Stimulated activated CD8-positive, alpha-beta memory T cell treated with anti-CD3 and anti-CD28 coated beads, Interleukin-15, amount 100 ng/mL, for 1 hour (primary cell): Measurements from ENCODE around the gene INPP5K.
"Not testable (repeated sequence)": the region's sequence is repeated elsewhere in the genome, so short reads cannot be mapped to it uniquely, and the experiment has no call there.

Experiments
- DNase-seq: peaks from one replicate; pipeline ENCODE4 v3.0.0-alpha.2; 2020; ENCODE audit warnings: low read depth

Gene INPP5K

DNA sequence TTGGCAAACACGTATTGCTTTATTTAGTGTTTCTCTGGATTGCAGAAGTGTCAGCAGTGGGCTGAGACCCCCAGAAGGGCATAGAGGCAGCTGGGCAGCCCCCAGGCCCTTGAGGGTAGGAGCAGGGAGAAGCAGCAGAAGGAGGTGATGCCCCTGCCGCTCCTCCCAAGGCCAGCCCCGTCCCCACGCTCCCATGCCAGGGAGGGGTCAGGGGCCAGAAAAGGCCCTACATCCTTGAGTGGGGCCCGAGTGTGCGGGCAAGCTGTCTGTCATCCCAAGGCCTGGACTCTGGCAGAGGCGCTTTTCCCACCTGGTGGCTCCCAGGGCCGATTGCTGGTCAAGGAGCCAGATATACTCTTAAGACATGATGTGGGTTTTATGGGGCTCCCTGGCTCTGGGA is 52.2 kb downstream of the INPP5K start:
- no peak for DNase-seq

DNA sequence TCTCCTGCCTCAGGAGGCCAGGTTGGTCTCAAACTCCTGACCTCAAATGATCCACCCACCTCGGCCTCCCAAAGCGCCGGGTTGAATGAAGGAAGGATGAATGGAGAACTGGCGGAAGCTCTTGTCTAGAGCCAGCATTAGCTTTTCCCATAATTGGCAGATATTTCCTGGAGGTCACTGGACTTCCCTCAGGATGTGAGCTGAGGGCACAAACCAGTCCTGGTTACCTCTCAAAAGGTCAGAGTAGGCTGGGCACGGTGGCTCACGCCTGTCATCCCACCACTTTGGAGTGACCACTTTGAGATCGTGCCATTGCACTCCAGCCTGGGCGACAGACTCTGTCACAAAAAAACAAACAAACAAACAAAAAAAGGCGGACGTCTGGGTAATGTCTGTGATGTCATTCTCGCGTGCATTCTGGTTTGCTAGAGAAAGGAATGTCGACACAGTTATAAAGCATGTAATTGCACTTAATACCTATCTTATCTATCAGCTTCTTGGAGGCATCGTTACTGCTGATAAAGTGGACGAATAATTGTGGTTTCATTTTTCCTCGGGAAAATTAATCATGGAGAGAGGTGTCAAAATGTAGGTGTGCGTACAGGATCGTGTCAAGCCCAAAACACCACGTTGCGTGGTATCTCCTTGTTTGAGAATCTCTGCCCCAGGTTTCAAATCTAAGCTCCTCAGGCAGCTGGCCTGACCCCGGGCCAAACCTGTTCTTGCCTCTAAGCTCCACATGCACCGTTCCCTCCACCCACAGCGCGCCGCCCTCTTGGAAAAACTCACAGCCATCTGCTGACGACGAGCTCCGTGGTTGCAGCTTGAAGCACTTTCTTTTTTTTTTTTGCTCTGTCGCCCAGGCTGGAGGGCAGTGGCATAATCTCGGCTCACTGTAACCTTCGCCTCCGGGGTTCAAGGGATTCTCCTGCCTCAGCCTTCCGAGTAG is 54.0 kb downstream of the INPP5K start:
- no peak for DNase-seq

DNA sequence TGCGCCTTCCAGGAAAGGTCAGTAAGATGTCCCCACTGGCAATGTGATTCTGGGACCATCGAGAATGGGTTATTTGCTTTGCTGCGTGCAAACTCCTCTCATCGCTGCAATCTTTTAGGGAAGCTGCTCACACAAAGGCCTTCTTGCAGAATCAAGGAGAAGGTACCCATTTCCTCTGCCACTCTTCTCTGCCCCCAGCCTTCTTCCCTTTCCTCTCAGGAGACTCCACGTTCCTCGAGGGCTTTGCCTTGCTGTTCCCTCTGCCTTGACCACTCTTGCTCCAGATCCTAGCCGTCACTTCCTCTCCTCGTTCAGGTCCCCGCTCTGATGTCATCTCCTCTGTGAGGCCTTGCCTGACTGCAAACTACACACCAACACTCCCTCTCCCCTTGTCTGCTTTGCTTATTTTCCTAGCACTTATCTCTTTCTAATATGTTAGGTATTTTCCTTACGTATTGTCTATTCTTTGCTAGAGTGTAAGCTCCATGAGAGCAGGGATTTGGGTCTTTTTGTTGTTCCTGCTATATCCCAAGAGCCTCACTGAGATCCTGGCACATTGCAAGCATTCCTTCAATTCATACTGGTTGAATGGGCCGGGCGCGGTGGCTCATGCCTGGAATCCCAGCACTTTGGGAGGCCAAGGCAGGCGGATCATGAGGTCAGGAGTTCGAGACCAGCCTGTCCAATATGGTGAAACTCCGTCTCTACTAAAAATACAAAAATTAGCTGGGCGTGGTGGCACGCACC is 55.0 kb downstream of the INPP5K start:
- DNase-seq: no peak

DNA sequence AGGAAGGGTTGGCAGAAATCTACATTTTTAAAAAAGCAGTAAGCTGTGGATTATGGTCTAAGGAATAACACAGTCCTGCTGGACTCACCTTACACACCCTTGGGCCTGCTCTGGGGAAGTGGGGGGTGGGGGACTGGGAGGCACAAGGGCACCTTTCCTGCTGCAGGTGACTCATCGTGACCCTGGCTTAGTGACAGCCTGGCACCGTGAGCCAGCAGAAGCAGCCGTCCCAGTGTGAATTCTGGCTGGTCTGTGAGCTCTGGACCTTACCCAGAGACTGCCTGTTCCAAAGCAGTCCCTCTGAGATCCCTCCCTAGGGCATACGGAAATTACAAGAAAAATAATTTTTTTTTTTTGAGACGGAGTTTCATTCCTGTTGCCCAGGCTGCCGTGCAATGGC is 56.2 kb downstream of the INPP5K start:
- DNase-seq: no peak

DNA sequence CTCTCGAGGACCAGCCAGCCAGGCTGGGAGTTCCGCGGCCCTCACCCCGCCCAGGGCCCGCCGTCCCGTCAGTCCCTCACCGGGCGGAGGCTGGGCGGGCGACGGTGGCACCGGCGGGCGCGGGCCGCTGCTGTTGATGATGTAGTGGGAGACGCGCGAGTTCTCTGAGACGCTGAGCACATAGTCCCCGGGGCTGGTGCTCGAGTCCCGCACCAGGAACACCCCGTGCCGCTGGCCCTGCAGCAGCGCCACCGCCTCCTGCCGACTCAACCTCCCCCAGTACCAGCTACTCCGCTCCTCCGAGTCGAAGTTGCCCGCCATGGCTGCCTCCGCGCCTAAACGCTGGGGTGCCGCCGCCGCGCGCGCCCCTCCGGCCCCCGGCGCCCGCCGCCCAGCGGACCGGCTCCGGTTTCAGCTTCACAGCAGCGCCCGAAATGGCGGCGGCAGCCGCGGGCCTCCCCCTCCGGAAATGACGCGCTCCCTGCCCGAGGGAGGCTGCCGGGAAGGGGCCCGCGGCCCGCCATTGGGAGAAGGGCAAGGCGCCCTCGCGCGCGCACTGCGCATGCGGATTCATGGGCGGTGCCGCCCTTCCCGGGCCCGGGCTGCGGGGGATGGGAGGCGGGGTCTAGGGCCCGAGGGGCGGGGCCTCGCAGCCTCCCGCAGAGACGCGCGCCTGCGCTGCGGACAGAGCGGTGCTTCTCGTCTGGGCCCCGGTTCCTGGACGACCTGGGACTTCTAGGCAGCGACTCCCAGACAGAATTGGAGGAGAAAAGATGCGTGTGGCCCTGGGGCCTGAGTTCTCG is 60.4 kb downstream of the INPP5K start, which contains the start of gene CRK:
CRK (minus strand) TSS at position 436 of the 803 bp plus-strand sequence; CDS start at position 321, 115 bp downstream.
- peak; percentile 94 for DNase-seq

DNA sequence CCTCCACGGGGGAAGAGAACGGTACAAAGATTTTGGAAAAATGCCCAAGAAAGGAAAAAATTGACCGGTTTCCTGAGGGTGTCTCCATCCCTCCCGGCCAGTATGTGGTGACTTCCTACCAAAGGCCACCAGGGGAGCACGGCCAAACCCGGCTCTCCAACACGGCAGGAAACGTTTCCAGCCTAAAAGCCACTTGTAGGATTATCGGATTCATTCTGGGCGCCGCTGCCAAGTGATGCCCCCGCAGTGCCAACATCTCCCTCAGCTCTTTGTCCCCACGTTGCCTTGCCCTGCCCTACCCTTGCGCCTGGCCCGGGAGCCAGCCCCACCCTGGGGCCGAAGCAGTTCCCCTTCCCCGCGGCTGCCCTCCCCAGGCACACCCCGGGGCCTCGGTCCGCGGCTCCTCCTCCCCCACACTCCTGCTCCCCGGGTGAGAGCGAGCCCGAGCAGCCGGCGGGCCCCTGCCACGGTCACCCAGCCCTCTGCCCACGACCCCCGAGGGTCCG is 61.1 kb downstream of the INPP5K start:
- no peak for DNase-seq

DNA sequence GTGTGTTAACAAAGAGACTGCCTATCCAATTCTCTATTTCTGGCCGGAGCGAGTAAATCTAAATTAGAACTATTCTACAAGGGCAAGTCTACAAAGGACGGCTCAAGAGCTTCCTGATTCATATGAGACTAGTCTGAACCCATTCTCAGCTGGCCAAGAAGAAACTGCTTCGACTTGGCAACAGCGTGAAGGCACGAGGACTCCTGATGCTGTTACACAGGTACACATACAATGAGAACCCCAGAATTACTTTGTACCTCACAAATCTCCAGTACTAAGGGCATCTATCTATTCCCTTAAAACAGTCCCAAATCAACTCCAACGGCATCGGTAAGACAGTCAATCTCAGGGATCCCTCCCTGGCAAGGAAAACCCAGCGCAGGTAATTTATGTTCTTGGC is 61.9 kb downstream of the INPP5K start:
- no peak for DNase-seq

DNA sequence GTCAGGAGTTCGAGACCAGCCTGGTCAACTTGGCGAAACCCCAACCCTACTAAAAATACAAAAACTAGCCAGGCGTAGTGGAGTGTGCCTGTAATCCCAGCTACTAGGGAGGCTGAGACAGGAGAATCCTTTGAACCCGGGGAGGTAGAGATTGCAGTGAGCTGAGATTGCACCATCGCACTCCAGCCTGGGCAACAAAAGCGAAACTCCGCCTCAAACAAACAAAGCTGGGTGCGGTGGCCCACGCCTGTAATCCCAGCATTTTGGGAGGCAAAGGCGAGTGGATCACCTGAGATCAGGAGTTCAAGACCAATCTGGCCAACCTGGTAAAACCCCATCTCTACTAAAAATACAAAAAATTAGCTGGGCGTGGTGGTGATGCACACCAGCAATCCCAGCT is 62.7 kb downstream of the INPP5K start:
- not testable (repeated sequence) for DNase-seq

DNA sequence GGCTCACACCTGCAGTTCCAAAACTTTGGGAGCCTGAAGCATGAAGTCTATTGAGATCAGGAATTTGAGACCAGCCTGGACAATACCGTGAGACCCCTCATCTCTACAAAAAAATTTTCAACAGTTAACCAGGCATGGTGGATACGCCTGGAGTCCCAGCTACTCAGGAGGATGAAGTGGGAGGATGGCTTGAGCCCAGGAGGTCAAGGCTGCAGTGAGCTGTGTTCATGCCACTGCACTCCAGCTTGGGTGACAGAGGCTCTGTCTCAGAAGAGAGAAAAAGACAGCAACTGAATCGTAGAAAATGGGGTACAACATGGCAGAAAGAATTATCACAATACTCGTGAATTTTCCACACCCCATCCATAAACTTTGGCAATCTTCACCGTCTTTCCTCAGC is 63.6 kb downstream of the INPP5K start:
- no peak for DNase-seq

DNA sequence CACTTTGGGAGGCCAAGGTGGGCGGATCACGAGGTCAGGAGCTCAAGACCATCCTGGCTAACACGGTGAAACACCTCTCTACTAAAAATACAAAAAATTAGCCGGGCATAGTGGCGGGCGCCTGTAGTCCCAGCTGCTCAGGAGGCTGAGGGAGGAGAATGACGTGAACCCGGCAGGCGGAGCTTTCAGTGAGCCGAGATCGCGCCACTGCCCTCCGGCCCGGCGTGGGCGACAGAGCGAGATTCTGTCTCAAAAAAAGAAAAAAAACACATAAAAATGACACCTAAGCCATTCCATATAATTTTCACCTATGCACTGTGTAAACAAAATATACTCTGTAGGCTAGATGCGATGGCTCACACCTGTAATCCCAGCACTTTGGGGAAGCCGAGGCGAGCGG is 66.2 kb downstream of the INPP5K start:
- not testable (repeated sequence) for DNase-seq

DNA sequence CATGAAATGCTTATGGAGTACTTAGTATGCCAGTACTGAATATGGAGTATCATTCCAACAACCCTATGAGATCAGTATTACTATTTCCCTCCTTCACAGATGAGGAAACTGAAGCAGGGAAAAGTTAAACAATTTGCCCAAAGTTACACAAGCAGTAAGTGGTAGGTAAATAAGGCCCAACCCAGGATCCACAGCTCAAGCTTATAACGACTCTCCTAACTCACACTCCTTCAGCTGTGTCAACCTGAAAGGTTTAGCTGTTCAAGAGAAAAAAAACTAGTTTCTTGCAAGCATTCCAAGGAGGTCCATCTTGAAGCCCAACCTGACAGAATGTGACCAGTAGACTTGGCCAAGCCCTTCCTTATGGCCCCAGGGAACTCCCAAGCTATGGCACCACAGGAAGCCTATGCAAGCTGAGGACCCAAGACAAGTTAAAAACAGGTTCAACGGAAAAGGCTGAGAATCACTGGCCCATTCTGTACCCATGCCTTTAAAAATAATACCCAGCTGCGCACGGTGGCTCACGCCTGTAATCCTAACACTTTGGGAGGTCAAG is 66.9 kb downstream of the INPP5K start:
- DNase-seq: no peak

DNA sequence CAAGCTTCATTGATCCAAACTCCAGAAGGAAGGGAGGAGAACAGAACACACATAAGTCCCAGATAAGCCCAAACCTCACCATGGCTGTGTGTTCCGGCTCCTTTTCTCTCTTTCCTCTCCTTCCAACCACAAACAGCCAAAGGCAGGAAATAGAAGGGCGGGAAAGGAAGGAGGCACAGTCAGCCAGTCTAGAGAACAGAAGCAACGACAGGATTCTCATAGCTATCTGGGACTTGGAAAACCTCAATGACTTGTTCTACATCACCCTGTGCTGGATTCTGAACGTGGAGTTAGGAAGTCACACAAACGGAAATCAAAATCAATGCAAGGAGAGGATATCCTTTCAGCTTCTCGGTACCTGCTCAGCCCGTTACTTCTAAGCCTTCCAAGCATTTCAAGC is 69.4 kb downstream of the INPP5K start:
- DNase-seq: no peak

DNA sequence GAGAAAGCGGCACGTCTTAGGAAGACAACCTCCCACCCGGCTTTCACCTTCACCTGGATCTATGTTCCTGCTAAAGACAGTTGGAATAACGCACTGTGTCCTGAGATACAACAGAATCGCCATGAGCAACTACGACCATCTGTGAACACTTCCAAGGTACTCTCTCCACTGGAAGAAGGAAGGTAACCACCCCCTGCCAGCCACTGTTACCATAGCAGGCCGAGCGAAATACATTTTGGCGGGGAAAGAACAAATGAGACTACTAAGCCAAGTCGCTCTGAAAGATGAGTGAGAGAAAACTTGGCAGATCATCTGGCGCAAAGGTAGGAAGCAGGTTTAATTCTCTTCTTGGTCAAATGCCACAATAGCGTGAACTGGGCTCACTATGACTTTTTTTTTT is 70.2 kb downstream of the INPP5K start:
- DNase-seq: no peak

DNA sequence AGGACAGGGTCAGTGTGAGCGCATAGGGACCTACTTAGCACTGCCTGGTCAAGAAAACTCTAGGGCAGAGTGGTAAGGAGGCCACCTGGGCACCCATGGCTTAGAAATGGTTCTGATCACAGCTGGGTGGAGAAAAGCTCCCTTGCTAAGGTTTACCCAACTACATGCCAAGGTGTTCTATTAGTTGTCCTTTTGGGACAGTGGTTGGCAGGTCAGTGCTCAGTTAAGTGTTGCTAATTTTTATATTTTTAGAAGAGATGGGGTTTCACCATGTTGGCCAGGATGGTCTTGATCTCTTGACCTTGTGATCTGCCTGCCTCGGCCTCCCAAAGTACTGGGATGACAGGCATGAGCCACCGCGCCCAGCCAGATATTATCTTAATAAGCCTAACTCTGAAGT is 70.7 kb downstream of the INPP5K start:
- DNase-seq: not testable (repeated sequence)
